ENCODE data around the gene ZNF488.

Gene ZNF488

DNA sequence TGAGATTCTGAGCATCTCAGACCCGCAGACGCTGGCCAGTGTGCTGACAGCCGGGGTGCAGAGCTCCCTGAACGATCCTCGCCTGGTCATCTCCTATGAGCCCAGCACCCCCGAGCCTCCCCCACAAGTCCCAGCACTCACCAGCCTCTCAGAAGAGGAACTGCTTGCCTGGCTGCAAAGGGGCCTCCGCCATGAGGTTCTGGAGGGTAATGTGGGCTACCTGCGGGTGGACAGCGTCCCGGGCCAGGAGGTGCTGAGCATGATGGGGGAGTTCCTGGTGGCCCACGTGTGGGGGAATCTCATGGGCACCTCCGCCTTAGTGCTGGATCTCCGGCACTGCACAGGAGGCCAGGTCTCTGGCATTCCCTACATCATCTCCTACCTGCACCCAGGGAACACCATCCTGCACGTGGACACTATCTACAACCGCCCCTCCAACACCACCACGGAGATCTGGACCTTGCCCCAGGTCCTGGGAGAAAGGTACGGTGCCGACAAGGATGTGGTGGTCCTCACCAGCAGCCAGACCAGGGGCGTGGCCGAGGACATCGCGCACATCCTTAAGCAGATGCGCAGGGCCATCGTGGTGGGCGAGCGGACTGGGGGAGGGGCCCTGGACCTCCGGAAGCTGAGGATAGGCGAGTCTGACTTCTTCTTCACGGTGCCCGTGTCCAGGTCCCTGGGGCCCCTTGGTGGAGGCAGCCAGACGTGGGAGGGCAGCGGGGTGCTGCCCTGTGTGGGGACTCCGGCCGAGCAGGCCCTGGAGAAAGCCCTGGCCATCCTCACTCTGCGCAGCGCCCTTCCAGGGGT is 35.2 kb downstream of the ZNF488 start:
- DNase-seq: no peak

- DNase-seq: no peak
Observed at GRCh38 chr10:47348138-47348651, 35.9 kb downstream of the ZNF488 start, which contains the start of gene RBP3. RBP3 (plus strand) TSS chr10:47348363; CDS start chr10:47348485, 122 bp downstream.

DNA sequence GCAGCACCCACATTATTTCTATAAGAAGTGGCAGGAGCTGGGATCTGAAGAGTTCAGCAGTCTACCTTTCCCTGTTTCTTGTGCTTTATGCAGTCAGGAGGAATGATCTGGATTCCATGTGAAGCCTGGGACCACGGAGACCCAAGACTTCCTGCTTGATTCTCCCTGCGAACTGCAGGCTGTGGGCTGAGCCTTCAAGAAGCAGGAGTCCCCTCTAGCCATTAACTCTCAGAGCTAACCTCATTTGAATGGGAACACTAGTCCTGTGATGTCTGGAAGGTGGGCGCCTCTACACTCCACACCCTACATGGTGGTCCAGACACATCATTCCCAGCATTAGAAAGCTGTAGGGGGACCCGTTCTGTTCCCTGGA is 36.8 kb downstream of the ZNF488 start:
- no peak for DNase-seq

GRCh38 chr10:47346581-47347302 is 37.4 kb downstream of the ZNF488 start:
- no peak for DNase-seq

GRCh38 chr10:47344996-47345870 is 38.9 kb downstream of the ZNF488 start:
- no peak for DNase-seq

DNA sequence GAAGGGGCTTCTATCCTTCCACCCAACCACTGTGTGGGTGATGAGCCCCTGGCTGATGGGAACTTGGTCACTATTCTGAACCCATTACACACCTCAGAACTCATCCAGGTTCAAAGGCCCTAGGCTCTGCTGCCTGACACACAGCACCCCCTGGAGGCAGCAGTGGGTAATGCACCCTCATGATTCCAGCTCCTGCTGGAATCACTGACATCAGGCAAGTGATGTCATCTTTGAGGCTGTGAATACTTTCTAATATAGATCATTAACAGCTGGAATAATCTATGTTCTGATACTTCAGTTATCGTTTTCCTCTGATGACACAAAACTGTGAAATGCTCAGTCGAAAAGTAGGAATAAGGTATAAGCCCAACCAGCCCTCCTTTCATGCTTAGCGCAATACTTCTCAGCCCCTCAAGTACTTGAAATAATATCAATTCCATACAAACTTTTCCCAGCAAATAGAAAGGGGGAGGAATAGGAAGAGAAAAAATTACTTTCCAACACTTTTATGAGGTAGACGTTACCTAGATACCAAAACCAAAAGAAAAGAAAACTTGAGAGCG is 43.4 kb downstream of the ZNF488 start:
- peak; percentile 57 for DNase-seq

DNA sequence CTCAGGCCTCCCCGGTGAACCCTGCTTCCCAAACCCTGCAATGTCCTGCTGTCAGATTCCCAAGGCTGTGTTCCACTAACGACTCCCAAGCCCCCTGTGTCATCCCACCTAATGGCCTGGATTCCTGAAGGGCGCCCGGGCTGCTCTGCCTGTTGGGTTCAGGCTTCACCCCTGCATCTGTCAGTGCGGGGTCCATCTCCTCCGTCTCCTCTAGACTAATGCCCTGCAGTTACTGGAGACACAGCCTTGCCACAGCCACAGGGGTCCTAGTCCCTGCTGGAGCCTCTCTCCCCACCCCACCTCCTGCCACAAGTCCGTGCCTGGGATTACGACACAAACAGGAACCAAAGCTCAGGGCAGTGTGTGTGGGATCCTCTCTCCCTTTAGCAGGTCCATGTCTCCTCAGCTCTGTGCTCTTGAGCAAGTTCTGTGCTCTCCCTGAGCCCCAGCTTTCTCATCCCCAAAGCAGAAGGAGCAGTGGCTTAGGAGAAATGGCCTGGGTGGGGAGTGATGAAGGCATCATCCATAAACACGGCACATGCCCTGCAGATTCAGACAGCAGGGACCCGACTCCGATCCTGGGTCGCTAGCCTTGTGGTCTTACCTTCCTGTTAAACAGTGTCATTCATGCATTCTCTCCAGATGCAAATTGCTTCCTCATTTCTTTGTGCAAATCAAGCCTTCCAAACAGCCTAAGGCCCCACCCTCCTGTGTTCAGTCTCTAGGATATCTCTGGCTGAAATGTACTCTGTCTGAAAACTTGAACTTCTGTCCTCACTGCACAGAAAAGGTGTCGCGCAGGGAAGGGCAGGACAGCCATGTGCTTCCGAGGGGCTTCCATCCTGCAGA is 44.1 kb downstream of the ZNF488 start:
- DNase-seq: no peak

DNA sequence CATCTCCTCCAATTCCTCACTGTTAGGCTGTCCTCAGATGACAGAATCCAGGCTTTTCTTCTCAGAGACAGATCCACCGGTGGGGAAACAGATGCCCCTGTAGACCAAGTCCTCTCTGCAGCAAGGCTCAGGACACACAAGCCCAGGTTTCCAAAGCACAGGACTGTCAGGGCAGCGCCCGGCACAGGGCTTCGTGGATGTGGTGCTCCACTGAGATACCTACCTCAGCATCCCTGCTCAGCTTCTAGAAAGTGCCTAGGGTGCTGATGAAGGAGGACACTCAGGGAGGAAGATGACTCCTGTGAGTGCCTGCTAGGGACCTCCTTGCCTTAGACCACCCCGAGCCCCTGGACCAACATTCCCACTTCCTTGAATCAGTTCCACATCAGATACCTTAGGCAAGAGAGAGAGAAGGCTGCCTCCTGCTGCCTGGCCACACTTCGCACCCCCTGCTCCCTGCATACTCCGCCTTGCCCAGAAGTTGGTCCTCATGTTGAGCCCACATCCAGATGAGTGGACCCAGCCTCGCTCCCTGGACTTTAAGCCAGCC is 44.8 kb downstream of the ZNF488 start:
- DNase-seq: no peak

DNA sequence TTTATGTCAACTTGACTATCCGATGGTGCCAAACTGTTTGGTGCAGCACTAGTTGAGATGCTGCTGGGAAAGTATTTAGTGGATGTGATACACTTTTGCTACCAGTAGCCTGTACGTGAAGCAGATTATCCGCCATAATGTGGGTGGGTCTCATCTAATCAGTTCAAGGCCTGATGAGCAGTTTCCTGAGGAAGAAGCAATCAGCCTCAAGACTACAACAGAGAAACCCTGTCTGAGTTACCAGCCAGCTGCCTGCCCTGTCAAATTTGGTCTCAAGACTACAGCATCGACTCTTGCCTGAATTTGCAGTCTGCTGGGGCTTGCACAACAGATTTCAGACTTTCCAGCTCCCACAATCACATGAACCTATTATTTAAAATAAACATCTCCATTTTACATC is 46.8 kb downstream of the ZNF488 start:
- DNase-seq: no peak

DNA sequence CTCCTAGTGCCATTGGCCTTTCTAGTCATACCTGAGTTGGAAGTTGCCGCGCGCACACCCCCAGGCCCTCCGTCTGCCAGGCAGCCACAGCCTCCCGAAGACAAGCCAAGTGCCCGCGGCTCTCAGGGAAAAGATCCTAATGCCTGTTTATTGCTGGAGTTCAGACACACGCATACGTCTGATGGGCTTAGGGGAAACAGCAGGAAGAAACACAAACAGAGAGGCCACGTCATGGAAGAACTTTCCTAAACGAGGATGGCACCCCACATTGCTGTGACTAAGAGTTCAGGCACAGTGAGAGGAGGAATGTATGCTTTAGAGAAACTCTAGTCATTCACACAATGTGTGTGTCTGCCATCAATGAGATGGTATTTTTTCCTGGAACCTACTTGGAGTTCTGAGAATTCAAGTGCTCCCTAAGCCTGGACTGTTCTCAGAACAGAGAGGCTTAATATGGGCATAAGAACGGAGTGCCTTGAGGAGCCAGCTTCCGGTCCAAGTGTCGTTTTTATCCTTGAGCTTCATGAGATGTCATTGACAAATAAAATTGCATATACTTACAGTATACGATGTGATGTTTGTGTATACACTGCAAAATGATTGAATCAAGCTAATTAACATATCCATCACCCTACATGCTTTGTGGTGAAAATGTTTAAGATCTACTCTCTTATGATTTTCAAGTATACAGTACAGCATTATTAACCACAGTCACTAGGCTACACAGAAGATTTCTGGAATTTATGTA is 47.5 kb downstream of the ZNF488 start:
- DNase-seq: no peak

DNA sequence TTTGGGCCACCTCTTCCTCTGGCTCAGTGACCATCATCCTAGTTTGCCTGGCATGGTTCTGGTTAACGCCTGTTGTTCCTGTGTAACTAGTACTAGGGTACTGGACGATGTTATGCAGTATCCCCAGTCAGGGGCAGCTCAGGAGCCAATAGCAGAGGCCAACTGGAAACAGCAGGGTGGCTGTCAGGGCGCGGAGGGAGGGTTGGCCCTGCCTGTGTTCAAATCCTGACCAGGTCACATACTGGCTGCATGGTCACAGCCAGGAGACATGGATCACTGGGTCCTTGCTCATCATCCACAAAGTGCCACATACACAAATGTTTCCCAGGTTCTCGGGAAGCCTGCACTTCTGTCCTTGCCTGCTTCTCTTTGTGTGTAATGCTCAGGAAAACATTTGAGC is 48.2 kb downstream of the ZNF488 start:
- DNase-seq: no peak

- DNase-seq: no peak
Observed at GRCh38 chr10:47334466-47335295, 49.4 kb downstream of the ZNF488 start.

DNA sequence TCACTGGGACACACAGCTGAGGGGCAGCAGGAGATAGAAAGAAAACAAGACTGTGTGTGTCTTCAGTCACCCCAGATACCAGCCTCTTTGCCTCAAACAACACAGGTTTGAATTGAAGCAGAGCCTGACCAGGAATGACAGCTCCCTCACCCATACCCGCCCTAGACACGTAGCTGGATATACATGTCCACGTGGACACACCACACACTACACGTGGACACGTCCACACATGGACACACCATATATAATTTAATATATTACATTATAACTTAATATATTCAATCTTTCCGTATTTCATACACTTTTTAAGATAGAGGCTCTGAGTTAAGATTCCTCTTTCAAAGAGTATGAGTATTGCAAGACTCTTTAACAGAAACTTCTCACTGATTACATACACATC is 50.6 kb downstream of the ZNF488 start:
- no peak for DNase-seq

DNA sequence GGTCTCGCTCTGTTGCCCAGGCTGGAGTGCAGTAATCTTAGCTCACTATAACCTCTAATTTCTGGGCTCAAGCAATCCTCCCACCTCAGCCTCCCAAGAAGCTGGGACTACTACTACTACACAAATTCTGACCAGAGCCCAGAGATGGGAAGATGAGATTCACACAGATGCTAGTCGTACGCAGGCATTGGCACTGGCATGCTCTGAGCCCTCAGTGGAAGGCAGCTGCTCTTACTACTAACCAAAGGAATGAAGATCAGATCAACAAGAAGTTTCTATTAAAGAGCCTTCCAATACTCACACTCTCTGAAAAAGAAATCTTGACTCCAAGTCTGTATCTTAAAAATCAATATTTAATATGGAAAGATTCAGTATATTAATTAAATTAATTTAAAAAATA is 51.1 kb downstream of the ZNF488 start:
- no peak for DNase-seq

- no peak for DNase-seq
Observed at GRCh38 chr10:47332371-47332770, 51.7 kb downstream of the ZNF488 start.

DNA sequence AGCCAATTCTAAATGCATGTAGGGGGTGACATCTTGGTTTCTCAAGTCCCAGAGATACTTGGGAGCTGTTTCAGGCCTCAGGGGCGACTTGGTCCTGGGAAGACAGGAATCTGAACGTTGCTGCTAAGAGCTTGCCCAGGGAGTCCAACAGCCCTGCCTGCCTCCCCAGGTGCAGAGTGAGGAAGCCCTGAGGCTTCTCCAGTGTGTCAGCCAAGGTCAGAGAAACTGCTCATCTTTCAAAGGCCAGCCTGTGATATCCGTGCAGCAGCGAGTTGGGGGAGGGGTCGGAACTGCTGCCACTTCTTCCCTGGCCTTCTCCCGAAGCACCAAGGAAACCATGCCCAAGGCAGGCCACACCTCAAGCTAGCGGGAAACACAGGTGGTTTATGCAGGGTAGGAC is 52.1 kb downstream of the ZNF488 start:
- DNase-seq: no peak

DNA sequence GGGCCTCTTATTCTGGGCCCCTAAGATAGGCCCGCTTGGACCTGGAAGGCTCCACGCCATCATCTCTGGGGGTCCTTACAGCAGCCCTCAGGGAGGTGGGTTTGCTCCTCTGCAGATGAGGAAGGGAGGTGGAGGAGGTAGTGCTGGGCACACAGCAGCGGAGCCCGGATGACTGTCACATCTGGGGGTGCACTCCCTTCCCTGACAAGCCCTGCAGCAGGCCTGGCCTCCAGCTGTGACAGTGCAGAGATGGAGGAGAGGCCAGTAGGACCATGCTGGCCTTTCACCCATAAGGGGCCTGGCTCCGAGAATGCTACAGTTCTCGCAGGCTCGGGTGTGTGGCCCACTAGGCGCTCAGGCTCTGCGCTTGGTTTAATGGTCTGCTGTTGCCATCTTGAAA is 52.6 kb downstream of the ZNF488 start:
- DNase-seq: no peak

- DNase-seq: no peak
Observed at GRCh38 chr10:47330804-47331203, 53.3 kb downstream of the ZNF488 start.

GRCh38 chr10:47330366-47330765 is 53.7 kb downstream of the ZNF488 start:
- no peak for DNase-seq

DNA sequence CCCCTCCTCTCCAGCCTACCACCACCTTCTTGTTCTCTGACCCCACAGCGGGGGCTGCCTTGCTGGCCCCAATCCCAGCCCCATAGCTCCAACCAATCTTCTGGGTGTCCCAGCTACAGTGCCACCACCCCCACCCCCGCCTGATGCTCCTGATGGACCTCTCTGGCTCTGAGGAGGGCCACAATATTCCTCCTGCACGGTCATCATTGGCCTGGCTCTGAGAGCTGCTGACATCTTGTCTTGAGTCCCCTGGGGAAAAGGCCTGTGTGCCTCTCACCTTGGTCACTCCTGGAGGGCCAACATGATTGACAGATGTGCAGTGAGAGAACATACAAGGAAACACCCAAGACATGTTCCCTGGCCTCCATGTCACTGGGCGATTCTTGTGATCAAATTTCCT is 54.2 kb downstream of the ZNF488 start:
- DNase-seq: no peak
